Activated naive CD8-positive, alpha-beta T cell treated with anti-CD3 and anti-CD28 coated beads, Interleukin-2, amount 50 U/mL, for 16 hours (primary cell): Measurements from ENCODE around the gene ZNF318.
"Not testable (repeated sequence)": the region's sequence is repeated elsewhere in the genome, so short reads cannot be mapped to it uniquely, and the experiment has no call there.

Source experiments
- DNase-seq: peaks from one replicate; pipeline ENCODE4 v3.0.0-alpha.2; 2020; ENCODE audit warnings: low read depth, low spot score

The ZNF318 gene

GRCh38 chr6:43389730-43390295 is 20.4 kb upstream of the ZNF318 start:
- DNase-seq: no peak

GRCh38 chr6:43386492-43386891 is 17.0 kb upstream of the ZNF318 start:
- no peak for DNase-seq

GRCh38 chr6:43383021-43383667 is 13.7 kb upstream of the ZNF318 start:
- no peak for DNase-seq

- DNase-seq: not testable (repeated sequence)
Observed at GRCh38 chr6:43380858-43381257, 11.4 kb upstream of the ZNF318 start.

GRCh38 chr6:43378631-43379030 is 9.2 kb upstream of the ZNF318 start:
- no peak for DNase-seq

- no peak for DNase-seq
Observed at GRCh38 chr6:43377710-43378229, 8.3 kb upstream of the ZNF318 start.

GRCh38 chr6:43376551-43376981 is 7.1 kb upstream of the ZNF318 start:
- DNase-seq: no peak

GRCh38 chr6:43375693-43376092 is 6.2 kb upstream of the ZNF318 start:
- DNase-seq: no peak

- no peak for DNase-seq
Observed at GRCh38 chr6:43373252-43373875, 3.9 kb upstream of the ZNF318 start.

GRCh38 chr6:43370003-43370580 is 645 bp upstream of the ZNF318 start:
- DNase-seq: not testable (repeated sequence)

GRCh38 chr6:43368259-43369160 is 937 bp downstream of the ZNF318 start:
- DNase-seq: no peak

GRCh38 chr6:43367245-43367984 is 2.0 kb downstream of the ZNF318 start:
- no peak for DNase-seq

GRCh38 chr6:43361269-43361668 is 8.2 kb downstream of the ZNF318 start:
- no peak for DNase-seq

GRCh38 chr6:43359831-43360230 is 9.6 kb downstream of the ZNF318 start:
- no peak for DNase-seq

- DNase-seq: no peak
Observed at GRCh38 chr6:43359381-43359780, 10.1 kb downstream of the ZNF318 start.

- DNase-seq: no peak
Observed at GRCh38 chr6:43355862-43356590, 13.4 kb downstream of the ZNF318 start.

GRCh38 chr6:43351951-43352350 is 17.5 kb downstream of the ZNF318 start:
- DNase-seq: not testable (repeated sequence)

- DNase-seq: no peak
Observed at GRCh38 chr6:43347444-43347843, 22.0 kb downstream of the ZNF318 start.

- no peak for DNase-seq
Observed at GRCh38 chr6:43347021-43347420, 22.4 kb downstream of the ZNF318 start.

GRCh38 chr6:43346243-43346642 is 23.2 kb downstream of the ZNF318 start:
- not testable (repeated sequence) for DNase-seq
